Skeletal muscle satellite cell (primary cell): ENCODE results near the gene CCDC57.

Experiments used
- H3K27me3 ChIP-seq: 2 replicates; pipeline ENCODE4 v1.7.0; 2013; ENCODE audit warnings: low read length; ENCODE audit not compliant: control insufficient read depth, insufficient read depth
- H3K36me3 ChIP-seq: 2 replicates; pipeline ENCODE4 v1.7.0; 2013; ENCODE audit warnings: mild to moderate bottlenecking, control low read depth, low read length; ENCODE audit not compliant: insufficient read depth
- H3K4me1 ChIP-seq: 2 replicates; pipeline ENCODE4 v1.7.0; 2013; ENCODE audit warnings: low read length; ENCODE audit not compliant: control insufficient read depth, insufficient read depth
- H3K4me2 ChIP-seq: 2 replicates; pipeline ENCODE4 v1.7.0; 2013; ENCODE audit warnings: mild to moderate bottlenecking, low read length
- H3K4me3 ChIP-seq: 2 replicates; pipeline ENCODE4 v1.7.0; 2013; ENCODE audit warnings: low read length
- H3K9ac ChIP-seq: 2 replicates; pipeline ENCODE4 v1.7.0; 2013; ENCODE audit warnings: mild to moderate bottlenecking, low read depth, low read length, moderate library complexity
- H3K9me3 ChIP-seq: replicated peaks from 2 replicates; pipeline ENCODE4 v1.7.0; 2013; ENCODE audit warnings: mild to moderate bottlenecking, control low read depth, low read length

The CCDC57 gene

GRCh38 chr17:82231562-82232321, 19.1 kb upstream of the CCDC57 start:
- Histone ChIP-seq H3K27me3 (no peaks in the 10 kb centered on the region), H3K36me3 (peaks cover 41% of the 10 kb centered on the region), H3K4me3 (peak overlapping the region; percentile 89), H3K4me2 (peak overlapping the region; percentile 92), H3K9ac (peak overlapping the region; percentile 72), H3K9me3 (no peaks in the 10 kb centered on the region), H3K4me1 (peaks cover 64% of the 10 kb centered on the region)

- H3K4me3 ChIP-seq = peak overlapping the region; percentile 89
- H3K9ac ChIP-seq = peak overlapping the region; percentile 72
- H3K4me1 ChIP-seq = peaks cover 60% of the 10 kb centered on the region
- no peaks in the 10 kb centered on the region for H3K27me3 ChIP-seq
- H3K9me3 ChIP-seq = no peaks in the 10 kb centered on the region
- H3K36me3 ChIP-seq = peaks cover 38% of the 10 kb centered on the region
- peak overlapping the region; percentile 92 for H3K4me2 ChIP-seq
Measured at GRCh38 chr17:82231312-82231561, 18.6 kb upstream of the CCDC57 start.

- Histone ChIP-seq H3K4me1 (peaks cover 55% of the 10 kb centered on the region), H3K27me3 (no peaks in the 10 kb centered on the region), H3K9ac (peak overlapping the region; percentile 91), H3K4me3 (peak overlapping the region; percentile 89), H3K36me3 (peaks cover 33% of the 10 kb centered on the region), H3K4me2 (peak overlapping the region; percentile 92), H3K9me3 (no peaks in the 10 kb centered on the region)
Measured at GRCh38 chr17:82230609-82231311, 18.1 kb upstream of the CCDC57 start.

GRCh38 chr17:82229698-82230608, 17.3 kb upstream of the CCDC57 start:
- no peaks in the 10 kb centered on the region for H3K9me3 ChIP-seq
- H3K36me3 ChIP-seq = peaks cover 25% of the 10 kb centered on the region
- H3K4me1 ChIP-seq = peaks cover 48% of the 10 kb centered on the region
- peak overlapping the region; percentile 89 for H3K4me3 ChIP-seq
- H3K27me3 ChIP-seq = no peaks in the 10 kb centered on the region
- H3K4me2 ChIP-seq = peak overlapping the region; percentile 92
- peak overlapping the region; percentile 91 for H3K9ac ChIP-seq

- peaks cover 17% of the 10 kb centered on the region for H3K36me3 ChIP-seq
- peak within 1 kb of the TSS; percentile 89 for H3K4me3 ChIP-seq
- H3K27me3 ChIP-seq = no peaks in the 10 kb centered on the region
- peak within 1 kb of the TSS; percentile 92 for H3K4me2 ChIP-seq
- H3K9me3 ChIP-seq = no peaks in the 10 kb centered on the region
- H3K9ac ChIP-seq = peak within 1 kb of the TSS; percentile 91
- H3K4me1 ChIP-seq = peaks cover 39% of the 10 kb centered on the region
Measured at GRCh38 chr17:82228842-82229697, 16.4 kb upstream of the CCDC57 start, which contains the start of gene SLC16A3. TSS of gene SLC16A3 (plus strand) at chr17:82229042. CDS start at chr17:82236009, 6,967 bp downstream.

- H3K36me3 ChIP-seq = peaks cover 14% of the 10 kb centered on the region
- H3K27me3 ChIP-seq = no peaks in the 10 kb centered on the region
- peak overlapping the region; percentile 89 for H3K4me3 ChIP-seq
- H3K4me2 ChIP-seq = peak overlapping the region; percentile 92
- peak overlapping the region; percentile 91 for H3K9ac ChIP-seq
- H3K4me1 ChIP-seq = peaks cover 37% of the 10 kb centered on the region
- H3K9me3 ChIP-seq = no peaks in the 10 kb centered on the region
Measured at GRCh38 chr17:82228278-82228841, 15.7 kb upstream of the CCDC57 start.

GRCh38 chr17:82227629-82228277, 15.1 kb upstream of the CCDC57 start:
- Histone ChIP-seq H3K4me1 (peaks cover 34% of the 10 kb centered on the region), H3K36me3 (peaks cover 8% of the 10 kb centered on the region), H3K4me3 (no peak overlapping the region), H3K9me3 (no peaks in the 10 kb centered on the region), H3K4me2 (peak overlapping the region; percentile 92), H3K9ac (peak overlapping the region; percentile 91), H3K27me3 (no peaks in the 10 kb centered on the region)

GRCh38 chr17:82226809-82227628, 14.4 kb upstream of the CCDC57 start:
- no peak overlapping the region for H3K9ac ChIP-seq
- H3K4me2 ChIP-seq = no peak overlapping the region
- H3K27me3 ChIP-seq = no peaks in the 10 kb centered on the region
- peaks cover 4% of the 10 kb centered on the region for H3K36me3 ChIP-seq
- H3K4me1 ChIP-seq = peaks cover 29% of the 10 kb centered on the region
- no peaks in the 10 kb centered on the region for H3K9me3 ChIP-seq
- no peak overlapping the region for H3K4me3 ChIP-seq

GRCh38 chr17:82226146-82226808, 13.6 kb upstream of the CCDC57 start:
- no peak overlapping the region for H3K4me3 ChIP-seq
- H3K9me3 ChIP-seq = no peaks in the 10 kb centered on the region
- H3K4me2 ChIP-seq = no peak overlapping the region
- no peaks in the 10 kb centered on the region for H3K27me3 ChIP-seq
- H3K36me3 ChIP-seq = peaks cover 4% of the 10 kb centered on the region
- H3K9ac ChIP-seq = no peak overlapping the region
- H3K4me1 ChIP-seq = peaks cover 22% of the 10 kb centered on the region
